Panc1 (cell line): ENCODE measurements around the gene THEM4. TPM values are rescaled to one million over a fixed set of nuclear protein-coding genes. Genes with fewer than 3 reads are reported as not detected.
A peak's percentile ranks its signal among the peaks of the same experiment; 100 is the strongest.

Source experiments
- ATAC-seq: fragments of 200-7000 bp; cut with Tn5 transposase; 2 replicates; pipeline ENCODE4 v1.9.1; 2020; ENCODE audit warnings: mild to moderate bottlenecking, moderate library complexity
- BruUV-seq: library from RNA; stranded (reverse); fragments of 400-500 nt; replicated peaks from 2 replicates; lab custom pipeline; 2021; lab: Mats Ljungman, UMichigan
- CTCF ChIA-PET: fragments of 300-600 bp; sonication (Branson Sonifier 250); formaldehyde crosslinking; loops from one replicate; lab custom pipeline; 2022; ENCODE audit warnings: antibody characterized with exemption; lab: Charles Lee
- POLR2A ChIA-PET: fragments of 300-600 bp; sonication (Branson Sonifier 250); formaldehyde crosslinking; loops from one replicate; lab custom pipeline; 2022; ENCODE audit warnings: antibody characterized with exemption; lab: Charles Lee
- DNase-seq: peaks from one replicate; pipeline ENCODE4 v3.0.0-alpha.2; 2010; ENCODE audit warnings: low read depth, low spot score
- H3K27ac ChIP-seq: 2 replicates; pipeline ENCODE4 v1.5.1; 2011; ENCODE audit warnings: mild to moderate bottlenecking, low read length, inconsistent platforms
- H3K27me3 ChIP-seq: fragments of 200-500 bp; sonication (Bioruptor generic); 2 replicates; pipeline ENCODE4 v1.6.0; 2014; ENCODE audit warnings: low read length, inconsistent platforms; ENCODE audit not compliant: control insufficient read depth, insufficient read depth
- H3K36me3 ChIP-seq: fragments of 200-500 bp; sonication (Bioruptor generic); 2 replicates; pipeline ENCODE4 v1.5.1; 2014; ENCODE audit warnings: inconsistent platforms, mild to moderate bottlenecking, low read length, moderate library complexity; ENCODE audit not compliant: control insufficient read depth, insufficient read depth
- H3K4me1 ChIP-seq: 2 replicates; pipeline ENCODE4 v1.5.1; 2011; ENCODE audit warnings: inconsistent platforms, mild to moderate bottlenecking, low read length, moderate library complexity; ENCODE audit not compliant: control insufficient read depth, insufficient read depth
- H3K4me3 ChIP-seq, 2 experiments: 2 replicates each; pipeline ENCODE4 v1.5.1; 2011 to 2012; ENCODE audit warnings: low read depth in 2 of 2, low read length in 2 of 2, mild to moderate bottlenecking in 2 of 2, inconsistent platforms in 1 of 2, moderate library complexity in 1 of 2
- H3K9me3 ChIP-seq: fragments of 200-500 bp; sonication (Bioruptor generic); 2 replicates; pipeline ENCODE4 v1.5.1; 2014; ENCODE audit warnings: low read depth, mild to moderate bottlenecking, inconsistent platforms, low read length, moderate library complexity; ENCODE audit not compliant: control insufficient read depth, insufficient read depth
- CTCF ChIP-seq: fragments of 450-650 bp; IDR thresholded peaks from 2 replicates; pipeline ENCODE4 v1.5.1; 2017; ENCODE audit warnings: mild to moderate bottlenecking
- POLR2AphosphoS5 ChIP-seq: IDR thresholded peaks from 2 replicates; pipeline ENCODE4 v1.6.1; 2012; ENCODE audit warnings: mild to moderate bottlenecking, low read depth, low read length, moderate library complexity
- SIN3A ChIP-seq: IDR thresholded peaks from 2 replicates; pipeline ENCODE4 v1.6.1; 2012; ENCODE audit warnings: low read depth, mild to moderate bottlenecking, low read length, moderate library complexity, borderline replicate concordance; ENCODE audit not compliant: insufficient read depth
- TCF7L2 ChIP-seq: IDR thresholded peaks from 2 replicates; pipeline ENCODE4 v1.6.1; 2011; ENCODE audit warnings: mild to moderate bottlenecking, low read depth, low read length, inconsistent platforms
- in situ Hi-C: cut with HindIII; loops from 2 replicates; pipeline ENCODE4 v1.10.0; 2016; ENCODE audit warnings: low sequenced_read_pairs, low pct_unique_long_range_greater_than_20kb
- intact Hi-C: fragments of 100-400 bp; cut with micrococcal nuclease; formaldehyde crosslinking; loops from one replicate; pipeline ENCODE4 v1.10.0; 2022; ENCODE audit not compliant: unreplicated experiment
- total RNA-seq: library from RNA; stranded (reverse); gene quantifications from one replicate; pipeline ENCODE4 v1.2.1, GENCODE V29; 2021; ENCODE audit not compliant: unreplicated experiment
- TF ChIP-seq, protein P1 (sequence below), 2 experiments: IDR thresholded peaks; 2 replicates each; pipeline ENCODE4 v1.6.1; 2011 to 2012; ENCODE audit warnings: low read depth in 2 of 2, control low read depth in 1 of 2, low read length in 1 of 2, mild to moderate bottlenecking in 1 of 2, moderate library complexity in 1 of 2; ENCODE audit not compliant: insufficient read depth in 1 of 2

The THEM4 gene
- total RNA-seq, 1 experiment from 2014 or later: 21.8 TPM

GRCh38 chr1:151935894-151936602, 26.7 kb upstream of the THEM4 start:
- H3K27me3 ChIP-seq: no peaks in the 10 kb centered on the region
- in situ Hi-C loops (no loop called here), intact Hi-C loops (loop anchor here (10.0 kb wide), 1 partner anchor 249 kb away; no protein-coding TSS in a partner anchor)
- H3K4me1 ChIP-seq: peaks cover 35% of the 10 kb centered on the region
- no peaks in the 10 kb centered on the region for H3K9me3 ChIP-seq
- no peak for DNase-seq
- no peaks in the 10 kb centered on the region for H3K36me3 ChIP-seq
- TF ChIP-seq CTCF (no peak), TCF7L2 (no peak)
- BruUV-seq: no TSS peak
- no peak for ATAC-seq
- H3K4me3 ChIP-seq: no peak overlapping the region; a peak in 1 of 4 replicates
- CTCF ChIA-PET: interaction anchor here (0.6 to 4.7 kb wide), 5 partner anchors 32 to 101 kb away, joined by 3 to 35 read pairs (median 3); no protein-coding TSS in a partner anchor
- peak overlapping the region; percentile 81 for H3K27ac ChIP-seq
- POLR2A ChIA-PET: interaction anchor here (0.9 to 1.3 kb wide), 2 partner anchors 42 to 54 kb away, joined by 3 read pairs; no protein-coding TSS in a partner anchor

DNA sequence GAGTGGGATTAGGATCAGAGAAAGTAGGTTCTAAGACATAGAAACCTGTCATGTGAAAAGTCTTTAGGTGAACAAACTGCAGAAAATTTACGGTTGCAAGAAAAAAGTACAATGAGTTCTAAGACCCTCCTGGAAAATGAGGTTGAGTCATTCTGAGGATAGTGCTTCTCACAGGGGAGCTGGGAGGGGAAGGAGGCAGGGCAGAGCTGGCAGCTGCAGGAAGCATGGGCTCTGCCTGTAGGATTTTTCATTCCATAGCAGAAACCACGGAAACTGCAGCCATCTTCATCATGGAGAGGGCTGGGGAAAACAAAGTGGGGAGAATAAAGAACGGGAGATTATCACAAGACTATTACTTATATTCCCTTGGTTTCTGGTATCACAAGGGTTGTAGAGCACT, 25.8 kb upstream of the THEM4 start:
- ChIA-PET CTCF (interaction anchor here (0.6 to 4.7 kb wide), 3 partner anchors 33 to 66 kb away, joined by 3 to 35 read pairs (median 3); no protein-coding TSS in a partner anchor), POLR2A (no interaction called here)
- no TSS peak for BruUV-seq

More for the DNA sequence above, 25.8 kb upstream of the THEM4 start:
- intact Hi-C loops: loop anchor here (10.0 kb wide), 1 partner anchor 250 kb away; no protein-coding TSS in a partner anchor
- DNase-seq (no peak), ATAC-seq (0 out of 2 replicates have a peak, but pooled peaks have one; percentile 57)
- in situ Hi-C loops: no loop called here
- H3K4me3 ChIP-seq: no peak overlapping the region
- TF ChIP-seq SIN3A: no peak
- TF ChIP-seq POLR2AphosphoS5: no peak
- TF ChIP-seq, protein P1, sequence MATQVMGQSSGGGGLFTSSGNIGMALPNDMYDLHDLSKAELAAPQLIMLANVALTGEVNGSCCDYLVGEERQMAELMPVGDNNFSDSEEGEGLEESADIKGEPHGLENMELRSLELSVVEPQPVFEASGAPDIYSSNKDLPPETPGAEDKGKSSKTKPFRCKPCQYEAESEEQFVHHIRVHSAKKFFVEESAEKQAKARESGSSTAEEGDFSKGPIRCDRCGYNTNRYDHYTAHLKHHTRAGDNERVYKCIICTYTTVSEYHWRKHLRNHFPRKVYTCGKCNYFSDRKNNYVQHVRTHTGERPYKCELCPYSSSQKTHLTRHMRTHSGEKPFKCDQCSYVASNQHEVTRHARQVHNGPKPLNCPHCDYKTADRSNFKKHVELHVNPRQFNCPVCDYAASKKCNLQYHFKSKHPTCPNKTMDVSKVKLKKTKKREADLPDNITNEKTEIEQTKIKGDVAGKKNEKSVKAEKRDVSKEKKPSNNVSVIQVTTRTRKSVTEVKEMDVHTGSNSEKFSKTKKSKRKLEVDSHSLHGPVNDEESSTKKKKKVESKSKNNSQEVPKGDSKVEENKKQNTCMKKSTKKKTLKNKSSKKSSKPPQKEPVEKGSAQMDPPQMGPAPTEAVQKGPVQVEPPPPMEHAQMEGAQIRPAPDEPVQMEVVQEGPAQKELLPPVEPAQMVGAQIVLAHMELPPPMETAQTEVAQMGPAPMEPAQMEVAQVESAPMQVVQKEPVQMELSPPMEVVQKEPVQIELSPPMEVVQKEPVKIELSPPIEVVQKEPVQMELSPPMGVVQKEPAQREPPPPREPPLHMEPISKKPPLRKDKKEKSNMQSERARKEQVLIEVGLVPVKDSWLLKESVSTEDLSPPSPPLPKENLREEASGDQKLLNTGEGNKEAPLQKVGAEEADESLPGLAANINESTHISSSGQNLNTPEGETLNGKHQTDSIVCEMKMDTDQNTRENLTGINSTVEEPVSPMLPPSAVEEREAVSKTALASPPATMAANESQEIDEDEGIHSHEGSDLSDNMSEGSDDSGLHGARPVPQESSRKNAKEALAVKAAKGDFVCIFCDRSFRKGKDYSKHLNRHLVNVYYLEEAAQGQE (IDR thresholded peaks at IDR 0.05; ENCODE audit: insufficient read depth in 1 of 2, low read depth in 2 of 2, low read length in 1 of 2): no peak
- no peak for TF ChIP-seq TCF7L2
- no peaks in the 10 kb centered on the region for H3K27me3 ChIP-seq
- peak overlapping the region; percentile 81 for H3K27ac ChIP-seq
- no peaks in the 10 kb centered on the region for H3K9me3 ChIP-seq
- peaks cover 32% of the 10 kb centered on the region for H3K4me1 ChIP-seq
- H3K36me3 ChIP-seq: no peaks in the 10 kb centered on the region
